Endodermal cell (in vitro differentiated cells): ENCODE measurements around the gene PRR33. TPM values are rescaled to one million over a fixed set of nuclear protein-coding genes. Genes with fewer than 3 reads are reported as not detected.

ENCODE experiments used
- DNase-seq: peaks from one replicate; pipeline ENCODE4 v3.0.0-alpha.2; 2017
- H3K27ac ChIP-seq: 2 replicates; pipeline ENCODE4 v1.5.1; 2013; ENCODE audit warnings: mild to moderate bottlenecking, low read depth, low read length, moderate library complexity
- H3K27me3 ChIP-seq: 2 replicates; pipeline ENCODE4 v1.6.1; 2013; ENCODE audit warnings: mild to moderate bottlenecking, low read length, moderate library complexity; ENCODE audit not compliant: insufficient read depth, control insufficient read depth, poor library complexity, severe bottlenecking
- H3K36me3 ChIP-seq: 2 replicates; pipeline ENCODE4 v1.7.0; 2013; ENCODE audit warnings: mild to moderate bottlenecking, low read length, moderate library complexity; ENCODE audit not compliant: control insufficient read depth, insufficient read depth
- H3K4me1 ChIP-seq: one replicate; pipeline ENCODE4 v1.7.0; 2013; ENCODE audit warnings: low read length; ENCODE audit not compliant: control insufficient read depth, insufficient read depth
- H3K4me3 ChIP-seq: 2 replicates; pipeline ENCODE4 v1.5.1; 2013; ENCODE audit warnings: mild to moderate bottlenecking, low read length, moderate library complexity
- H3K9ac ChIP-seq: 2 replicates; pipeline ENCODE4 v1.6.1; 2013; ENCODE audit warnings: mild to moderate bottlenecking, low read length, moderate library complexity; ENCODE audit not compliant: poor library complexity, severe bottlenecking; ENCODE audit errors: extremely low read depth
- H3K9me3 ChIP-seq: 2 replicates; pipeline ENCODE4 v1.6.1; 2013; ENCODE audit warnings: mild to moderate bottlenecking, low read length, moderate library complexity; ENCODE audit not compliant: control insufficient read depth
- H3K27ac Mint-ChIP-seq: 2 replicates; pipeline ENCODE4 v1.8.0; 2020; ENCODE audit warnings: mixed read lengths
- H3K27me3 Mint-ChIP-seq: 2 replicates; pipeline ENCODE4 v1.8.0; 2021; ENCODE audit warnings: mild to moderate bottlenecking, mixed read lengths; ENCODE audit not compliant: insufficient read depth
- H3K36me3 Mint-ChIP-seq: 2 replicates; pipeline ENCODE4 v1.8.0; 2020; ENCODE audit warnings: low read depth, mixed read lengths
- H3K4me1 Mint-ChIP-seq: 2 replicates; pipeline ENCODE4 v1.8.0; 2020; ENCODE audit warnings: mixed read lengths
- H3K4me3 Mint-ChIP-seq: 2 replicates; pipeline ENCODE4 v1.8.0; 2020; ENCODE audit warnings: mild to moderate bottlenecking, moderate library complexity, mixed read lengths
- H3K9me3 Mint-ChIP-seq: 2 replicates; pipeline ENCODE4 v1.8.0; 2020; ENCODE audit warnings: mild to moderate bottlenecking, mixed read lengths
- WGBS, 2 experiments: methylation state at CpG; one replicate each; pipeline versions ENCODE4 v1.1.5 to v1.1.7; 2013; ENCODE audit warnings: missing lambda C conversion rate in 2 of 2, mixed read lengths in 1 of 2; ENCODE audit not compliant: insufficient coverage in 1 of 2, insufficient read length in 1 of 2; 5-methylcytosine and 5-hydroxymethylcytosine counted together
- total RNA-seq, 2 donors: library from RNA; stranded (reverse); fragmentation: NEBNext Ultra II Directional in 1 of 2; extraction: Animal tissue kit (Norgen Biotek cat#: 25700) in 1 of 2; gene quantifications; 2 replicates in 1 of 2; 3 replicates in 1 of 2; pipeline ENCODE4 v1.2.1, GENCODE V29; 2021
- TF ChIP-seq, protein P1 (sequence below): fragments of 200-600 bp; sonication (generic); conservative IDR thresholded peaks from 2 replicates; pipeline ENCODE4 v1.5.0; 2021; ENCODE audit warnings: antibody characterized with exemption, mild to moderate bottlenecking

PRR33 gene
- total RNA-seq, 2 donors from 2014 or later, result not detected

DNA sequence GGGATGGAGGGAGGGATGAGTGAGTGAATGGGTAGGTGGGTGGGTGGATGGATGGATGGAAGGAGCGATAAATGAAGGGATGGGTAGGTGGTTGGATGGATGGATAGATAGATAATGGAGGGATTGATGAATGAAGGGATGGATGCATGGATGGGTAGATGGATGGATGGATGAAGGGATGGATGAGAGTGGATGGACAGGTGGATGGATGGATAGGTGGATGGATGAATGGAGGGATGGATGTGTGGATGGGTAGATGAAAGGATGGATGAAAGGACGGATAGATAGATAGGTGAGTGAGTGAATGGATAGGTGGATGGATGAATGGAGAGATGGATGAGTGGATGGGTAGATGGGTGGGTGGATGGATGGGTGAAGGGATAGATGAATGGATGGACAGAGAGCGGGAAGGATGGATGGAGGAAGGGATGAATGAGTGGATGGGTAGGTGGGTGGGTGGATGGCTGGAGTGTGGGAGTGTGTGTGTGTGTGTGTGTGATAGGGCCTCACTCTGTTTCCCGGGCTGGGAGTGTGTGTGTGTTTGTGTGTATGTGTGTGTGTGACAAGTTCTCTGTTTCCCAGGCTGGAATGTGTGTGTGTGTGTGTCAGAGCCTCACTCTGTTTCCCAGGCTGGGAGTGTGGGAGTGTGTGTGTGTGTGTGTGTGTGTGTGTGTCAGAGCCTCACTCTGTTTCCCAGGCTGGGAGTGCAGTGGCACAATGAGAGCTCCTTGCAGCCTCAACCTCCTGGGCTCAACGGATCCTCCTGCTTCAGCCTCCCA lies 2.1 kb upstream of the PRR33 start:
- no peaks in the 10 kb centered on the region for H3K36me3 Mint-ChIP-seq
- peaks cover 2% of the 10 kb centered on the region for H3K27me3 Mint-ChIP-seq
- DNase-seq, result no peak
- H3K9ac ChIP-seq, result no peak overlapping the region
- H3K9me3 ChIP-seq, result no peaks in the 10 kb centered on the region
- no peaks in the 10 kb centered on the region for H3K36me3 ChIP-seq
- H3K4me1 ChIP-seq, result peaks cover 9% of the 10 kb centered on the region
- no peak overlapping the region for H3K27ac Mint-ChIP-seq
- peaks cover 11% of the 10 kb centered on the region for H3K4me1 Mint-ChIP-seq
- H3K4me3 Mint-ChIP-seq, result no peak overlapping the region
- no peaks in the 10 kb centered on the region for H3K9me3 Mint-ChIP-seq
- no peak overlapping the region for H3K4me3 ChIP-seq
- no peaks in the 10 kb centered on the region for H3K27me3 ChIP-seq
- no peak overlapping the region for H3K27ac ChIP-seq
- TF ChIP-seq, protein P1, sequence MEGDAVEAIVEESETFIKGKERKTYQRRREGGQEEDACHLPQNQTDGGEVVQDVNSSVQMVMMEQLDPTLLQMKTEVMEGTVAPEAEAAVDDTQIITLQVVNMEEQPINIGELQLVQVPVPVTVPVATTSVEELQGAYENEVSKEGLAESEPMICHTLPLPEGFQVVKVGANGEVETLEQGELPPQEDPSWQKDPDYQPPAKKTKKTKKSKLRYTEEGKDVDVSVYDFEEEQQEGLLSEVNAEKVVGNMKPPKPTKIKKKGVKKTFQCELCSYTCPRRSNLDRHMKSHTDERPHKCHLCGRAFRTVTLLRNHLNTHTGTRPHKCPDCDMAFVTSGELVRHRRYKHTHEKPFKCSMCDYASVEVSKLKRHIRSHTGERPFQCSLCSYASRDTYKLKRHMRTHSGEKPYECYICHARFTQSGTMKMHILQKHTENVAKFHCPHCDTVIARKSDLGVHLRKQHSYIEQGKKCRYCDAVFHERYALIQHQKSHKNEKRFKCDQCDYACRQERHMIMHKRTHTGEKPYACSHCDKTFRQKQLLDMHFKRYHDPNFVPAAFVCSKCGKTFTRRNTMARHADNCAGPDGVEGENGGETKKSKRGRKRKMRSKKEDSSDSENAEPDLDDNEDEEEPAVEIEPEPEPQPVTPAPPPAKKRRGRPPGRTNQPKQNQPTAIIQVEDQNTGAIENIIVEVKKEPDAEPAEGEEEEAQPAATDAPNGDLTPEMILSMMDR, result no peak
- 86 to 90% methylated on average over 3 to 5 of the region's 5 CpGs for WGBS, 2 experiments

DNA sequence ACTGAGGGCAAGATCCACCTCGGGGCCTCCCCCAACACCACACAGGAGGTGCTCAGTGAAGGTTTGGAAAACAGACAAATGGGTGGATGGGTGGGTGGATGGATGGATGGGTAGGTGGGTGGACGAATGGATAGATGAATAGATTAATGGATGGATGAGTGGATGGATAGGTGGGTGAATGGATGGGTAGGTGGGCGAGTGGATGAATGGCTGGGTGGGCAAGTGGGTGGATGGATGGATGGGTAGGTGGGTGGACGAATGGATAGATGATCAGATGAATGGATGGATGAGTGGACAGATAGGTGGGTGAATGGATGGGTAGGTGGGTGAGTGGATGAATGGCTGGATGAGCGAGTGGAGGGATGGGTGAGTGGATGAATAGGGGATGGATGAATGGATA lies 863 bp upstream of the PRR33 start:
- Mint-ChIP-seq H3K27me3 (peaks cover 2% of the 10 kb centered on the region), H3K4me1 (peaks cover 11% of the 10 kb centered on the region), H3K9me3 (no peaks in the 10 kb centered on the region), H3K4me3 (no peak overlapping the region), H3K36me3 (no peaks in the 10 kb centered on the region), H3K27ac (no peak overlapping the region)
- H3K36me3 ChIP-seq, result no peaks in the 10 kb centered on the region
- DNase-seq, result no peak
- H3K9me3 ChIP-seq, result no peaks in the 10 kb centered on the region
- no peak overlapping the region for H3K27ac ChIP-seq
- no peak overlapping the region for H3K9ac ChIP-seq
- TF ChIP-seq, protein P1, result no peak
- WGBS, 2 experiments, result 82 to 84% methylated on average over 4 to 5 of the region's 5 CpGs
- no peaks in the 10 kb centered on the region for H3K27me3 ChIP-seq
- peaks cover 9% of the 10 kb centered on the region for H3K4me1 ChIP-seq
- no peak overlapping the region for H3K4me3 ChIP-seq

DNA sequence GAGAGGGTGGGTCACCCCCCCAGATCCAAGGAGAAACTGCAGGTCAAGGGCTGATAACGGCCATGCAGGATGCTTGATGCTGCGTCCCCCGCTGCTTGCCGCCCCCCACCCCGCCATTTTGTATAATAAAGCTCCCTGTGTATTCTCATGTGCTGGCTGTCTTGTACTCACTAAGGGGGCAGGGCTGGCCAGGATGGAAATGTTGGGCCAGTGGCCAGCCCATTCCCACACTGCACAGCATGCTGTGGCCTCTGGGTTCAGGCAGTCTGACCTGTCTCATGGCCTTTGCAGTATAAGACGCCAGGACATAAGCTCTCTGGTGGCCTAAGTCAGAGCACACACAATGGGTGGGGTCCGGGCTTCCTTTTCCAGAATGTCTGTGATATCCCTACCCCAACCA lies 421 bp upstream of the PRR33 start:
- Mint-ChIP-seq H3K9me3 (no peaks in the 10 kb centered on the region), H3K27ac (no peak overlapping the region), H3K4me3 (no peak overlapping the region), H3K36me3 (no peaks in the 10 kb centered on the region), H3K4me1 (peaks cover 10% of the 10 kb centered on the region), H3K27me3 (peaks cover 2% of the 10 kb centered on the region)
- no peak overlapping the region for H3K27ac ChIP-seq
- H3K9ac ChIP-seq, result no peak overlapping the region
- no peaks in the 10 kb centered on the region for H3K9me3 ChIP-seq
- WGBS, 2 experiments, result 84 to 90% methylated on average over 2 to 7 of the region's 7 CpGs
- H3K4me1 ChIP-seq, result peaks cover 6% of the 10 kb centered on the region
- TF ChIP-seq, protein P1, result no peak
- DNase-seq, result no peak
- H3K36me3 ChIP-seq, result no peaks in the 10 kb centered on the region
- H3K27me3 ChIP-seq, result no peaks in the 10 kb centered on the region
- no peak overlapping the region for H3K4me3 ChIP-seq
